ENCODE measurements around the gene DENND4C.

DNA sequence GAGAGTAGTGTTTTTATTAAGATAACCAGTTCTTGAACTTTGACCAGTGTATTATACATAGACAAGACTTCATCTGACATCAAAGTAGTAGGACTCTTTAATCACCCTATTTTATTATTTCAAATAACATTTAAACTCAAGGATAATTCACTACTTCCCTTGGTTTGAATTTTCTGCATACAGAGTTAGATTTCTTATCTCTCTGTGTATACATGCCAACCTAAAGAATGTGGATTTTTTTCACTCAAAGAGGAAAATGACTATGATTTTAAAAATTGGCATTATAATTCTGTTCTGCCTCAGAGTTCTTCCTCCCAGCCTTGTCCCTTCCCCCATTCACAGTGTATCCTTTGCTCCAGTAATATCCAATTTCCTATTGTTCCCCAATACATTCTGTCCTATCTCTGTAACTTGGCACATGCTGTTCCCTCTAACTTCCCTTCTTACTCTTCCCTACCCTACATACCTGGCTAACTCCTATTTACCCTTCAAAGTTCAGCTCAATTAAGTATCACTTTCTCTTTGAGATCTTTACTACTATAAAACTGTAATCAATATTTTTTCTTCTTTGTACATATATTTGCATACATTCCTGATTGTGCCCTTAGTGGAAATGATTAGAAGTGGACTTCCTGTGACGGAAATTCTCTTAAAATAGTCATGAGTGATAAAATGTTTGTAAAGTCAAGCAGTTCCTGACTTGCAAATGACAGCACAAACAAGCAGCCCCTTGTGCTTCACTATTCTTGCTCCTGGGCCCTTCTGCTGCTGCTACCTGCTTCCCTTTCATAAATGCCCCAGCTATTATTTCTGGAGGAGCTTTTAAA is 38.1 kb upstream of the DENND4C start:
- TF ChIP-seq, protein P1, sequence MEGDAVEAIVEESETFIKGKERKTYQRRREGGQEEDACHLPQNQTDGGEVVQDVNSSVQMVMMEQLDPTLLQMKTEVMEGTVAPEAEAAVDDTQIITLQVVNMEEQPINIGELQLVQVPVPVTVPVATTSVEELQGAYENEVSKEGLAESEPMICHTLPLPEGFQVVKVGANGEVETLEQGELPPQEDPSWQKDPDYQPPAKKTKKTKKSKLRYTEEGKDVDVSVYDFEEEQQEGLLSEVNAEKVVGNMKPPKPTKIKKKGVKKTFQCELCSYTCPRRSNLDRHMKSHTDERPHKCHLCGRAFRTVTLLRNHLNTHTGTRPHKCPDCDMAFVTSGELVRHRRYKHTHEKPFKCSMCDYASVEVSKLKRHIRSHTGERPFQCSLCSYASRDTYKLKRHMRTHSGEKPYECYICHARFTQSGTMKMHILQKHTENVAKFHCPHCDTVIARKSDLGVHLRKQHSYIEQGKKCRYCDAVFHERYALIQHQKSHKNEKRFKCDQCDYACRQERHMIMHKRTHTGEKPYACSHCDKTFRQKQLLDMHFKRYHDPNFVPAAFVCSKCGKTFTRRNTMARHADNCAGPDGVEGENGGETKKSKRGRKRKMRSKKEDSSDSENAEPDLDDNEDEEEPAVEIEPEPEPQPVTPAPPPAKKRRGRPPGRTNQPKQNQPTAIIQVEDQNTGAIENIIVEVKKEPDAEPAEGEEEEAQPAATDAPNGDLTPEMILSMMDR (IDR thresholded peaks at IDR 0.05): no peak
- TF ChIP-seq ZFX (IDR thresholded peaks at IDR 0.05; ENCODE audit: borderline replicate concordance): no peak

Measured in 22Rv1 (cell line).